ENCODE data around the gene MAMLD1.

DNA sequence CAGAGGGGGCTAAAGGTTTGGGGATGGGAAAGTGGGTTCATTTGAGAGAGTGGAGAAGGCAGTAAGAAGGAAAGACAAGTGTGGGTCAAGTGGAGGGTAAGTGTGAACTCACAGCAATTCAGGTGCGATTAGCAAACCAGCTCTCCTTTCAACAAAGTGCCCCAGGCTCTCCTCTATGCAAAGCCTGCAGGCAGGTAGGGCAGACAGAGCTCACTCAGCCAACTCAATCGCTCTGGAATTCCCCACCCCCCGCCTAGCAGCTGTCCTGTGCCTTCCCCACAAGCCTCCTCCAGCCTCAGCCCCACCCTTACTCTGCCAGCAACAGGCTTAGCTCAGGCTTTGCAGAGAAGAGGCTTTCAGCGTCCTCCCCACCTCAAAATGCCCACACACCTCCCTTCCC lies 14.8 kb upstream of the MAMLD1 start:
- TF ChIP-seq, protein P1, sequence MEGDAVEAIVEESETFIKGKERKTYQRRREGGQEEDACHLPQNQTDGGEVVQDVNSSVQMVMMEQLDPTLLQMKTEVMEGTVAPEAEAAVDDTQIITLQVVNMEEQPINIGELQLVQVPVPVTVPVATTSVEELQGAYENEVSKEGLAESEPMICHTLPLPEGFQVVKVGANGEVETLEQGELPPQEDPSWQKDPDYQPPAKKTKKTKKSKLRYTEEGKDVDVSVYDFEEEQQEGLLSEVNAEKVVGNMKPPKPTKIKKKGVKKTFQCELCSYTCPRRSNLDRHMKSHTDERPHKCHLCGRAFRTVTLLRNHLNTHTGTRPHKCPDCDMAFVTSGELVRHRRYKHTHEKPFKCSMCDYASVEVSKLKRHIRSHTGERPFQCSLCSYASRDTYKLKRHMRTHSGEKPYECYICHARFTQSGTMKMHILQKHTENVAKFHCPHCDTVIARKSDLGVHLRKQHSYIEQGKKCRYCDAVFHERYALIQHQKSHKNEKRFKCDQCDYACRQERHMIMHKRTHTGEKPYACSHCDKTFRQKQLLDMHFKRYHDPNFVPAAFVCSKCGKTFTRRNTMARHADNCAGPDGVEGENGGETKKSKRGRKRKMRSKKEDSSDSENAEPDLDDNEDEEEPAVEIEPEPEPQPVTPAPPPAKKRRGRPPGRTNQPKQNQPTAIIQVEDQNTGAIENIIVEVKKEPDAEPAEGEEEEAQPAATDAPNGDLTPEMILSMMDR (IDR thresholded peaks at IDR 0.05 in 4 of 5, conservative IDR thresholded peaks at IDR 0.05 in 1 of 5), result no peak
- no peak for TF ChIP-seq POLR2A (IDR thresholded peaks at IDR 0.05)

All from gastrocnemius medialis (tissue), 4 donors.